ENCODE measurements around the gene NPM3. TPM values are rescaled to one million over a fixed set of nuclear protein-coding genes. Genes with fewer than 3 reads are reported as not detected.

NPM3 gene
- total and polyA plus RNA-seq, 2 of the 8 experiments (the other 6 are each of a cell fraction or from before 2014, with no cell fraction given): 127 to 175 TPM

GRCh38 chr10:101759309-101760247 is 23.7 kb downstream of the NPM3 start (continued):
- TF ChIP-seq TAF7 (optimal IDR thresholded peaks at IDR 0.05; ENCODE audit: borderline replicate concordance, low read depth, low read length) (no peak), PHF8 (conservative IDR thresholded peaks at IDR 0.05; ENCODE audit: low read depth, low read length) (no peak), CBX8 (IDR thresholded peaks at IDR 0.05; ENCODE audit: borderline replicate concordance, low read depth, low read length) (no peak)
- TF ChIP-seq, protein P1, sequence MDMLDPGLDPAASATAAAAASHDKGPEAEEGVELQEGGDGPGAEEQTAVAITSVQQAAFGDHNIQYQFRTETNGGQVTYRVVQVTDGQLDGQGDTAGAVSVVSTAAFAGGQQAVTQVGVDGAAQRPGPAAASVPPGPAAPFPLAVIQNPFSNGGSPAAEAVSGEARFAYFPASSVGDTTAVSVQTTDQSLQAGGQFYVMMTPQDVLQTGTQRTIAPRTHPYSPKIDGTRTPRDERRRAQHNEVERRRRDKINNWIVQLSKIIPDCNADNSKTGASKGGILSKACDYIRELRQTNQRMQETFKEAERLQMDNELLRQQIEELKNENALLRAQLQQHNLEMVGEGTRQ (IDR thresholded peaks at IDR 0.05; ENCODE audit: low read length): no peak

Data from H1 (cell line).